Upper lobe of left lung (tissue), 6 donors: ENCODE measurements around the gene PROSER2. TPM values are rescaled to one million over a fixed set of nuclear protein-coding genes. Genes with fewer than 3 reads are reported as not detected.

Experiments
- ATAC-seq, 2 donors: fragments of 200-7000 bp; cut with Tn5 transposase; one replicate each; pipeline ENCODE4 v1.9.1; 2022; ENCODE audit warnings: mild to moderate bottlenecking in 2 of 2, moderate library complexity in 2 of 2; ENCODE audit not compliant: low FRiP score in 2 of 2
- DNase-seq, 2 donors: peaks; one replicate each; pipeline ENCODE4 v3.0.0-alpha.2; 2019 to 2020
- H3K27ac ChIP-seq, 4 donors: fragments of 200-600 bp; sonication (generic); one replicate each; pipeline ENCODE4 v1.5.1; 2016 to 2019
- H3K27me3 ChIP-seq, 4 donors: fragments of 200-600 bp; sonication (generic); one replicate each; pipeline ENCODE4 v1.5.1; 2017 to 2019
- H3K36me3 ChIP-seq, 4 donors: fragments of 200-600 bp; sonication (generic); one replicate each; pipeline ENCODE4 v1.5.1; 2016 to 2019
- H3K4me1 ChIP-seq, 4 donors: fragments of 200-600 bp; sonication (generic); one replicate each; pipeline ENCODE4 v1.5.1; 2018 to 2019
- H3K4me3 ChIP-seq, 4 donors: fragments of 200-600 bp; sonication (generic); one replicate each; pipeline ENCODE4 v1.5.1; 2017 to 2019; ENCODE audit warnings: mild to moderate bottlenecking in 2 of 4, moderate library complexity in 1 of 4
- H3K9me3 ChIP-seq, 4 donors: fragments of 200-600 bp; sonication (generic); one replicate each; pipeline ENCODE4 v1.5.1; 2018 to 2019
- CTCF ChIP-seq, 6 experiments: fragments of 450-650 bp in 4 of 6; fragments of 200-600 bp in 2 of 6; sonication (generic) in 2 of 6; IDR thresholded peaks; one replicate each; pipeline ENCODE4 v1.5.1; 2016 to 2019; ENCODE audit warnings: antibody characterized with exemption in 6 of 6
- EP300 ChIP-seq, 4 donors: sonication (generic); formaldehyde crosslinking; IDR thresholded peaks; one replicate each; pipeline ENCODE4 v1.5.1; 2017; ENCODE audit warnings: antibody characterized with exemption in 4 of 4, control low read depth in 2 of 4
- POLR2A ChIP-seq, 4 donors: fragments of 450-650 bp; IDR thresholded peaks; one replicate each; pipeline ENCODE4 v1.5.1; 2016 to 2017; ENCODE audit warnings: antibody characterized with exemption in 4 of 4, mild to moderate bottlenecking in 2 of 4
- POLR2AphosphoS5 ChIP-seq, 2 donors: sonication (generic); formaldehyde crosslinking; IDR thresholded peaks; one replicate each; pipeline ENCODE4 v1.5.1; 2017; ENCODE audit warnings: antibody characterized with exemption in 2 of 2
- WGBS, 2 donors: methylation state at CpG; one replicate each; pipeline ENCODE4 v1.1.5; 2017 to 2018; 5-methylcytosine and 5-hydroxymethylcytosine counted together
- total RNA-seq, 6 donors: library from RNA; depleted of rRNA in 4 of 6; stranded (reverse); fragments of >200 nt in 4 of 6; gene quantifications; one replicate each; pipeline versions ENCODE4 v1.1.0 to v1.2.1, GENCODE V29; 2016 to 2021
- donor health status: DM: no; HTN: no; CAD: no; lungs with moderate emphysema.
- donor health status: DM: no; HTN: yes; CAD: no; lungs with severe emphysema.

The PROSER2 gene
- total RNA-seq, 6 donors from 2014 or later = 19.8 to 64.5 (median 24.7) TPM

GRCh38 chr10:11798845-11799735 lies 24.1 kb upstream of the PROSER2 start:
- Histone ChIP-seq H3K27ac (no peak overlapping the region), H3K36me3 (no peaks in the 10 kb centered on the region), H3K4me3 (no peak overlapping the region), H3K9me3 (no peaks in the 10 kb centered on the region), H3K4me1 (no peaks in the 10 kb centered on the region), H3K27me3 (no peaks in the 10 kb centered on the region)
- DNase-seq = peak in 1 of 2 donors; percentile 56
- whole genome bisulfite sequencing, 2 donors = 58 to 77% methylated on average over 10 to 18 of the region's 18 CpGs
- no peak for ATAC-seq
- TF ChIP-seq POLR2AphosphoS5 (IDR thresholded peaks at IDR 0.05) (no peak), EP300 (IDR thresholded peaks at IDR 0.05) (no peak), POLR2A (IDR thresholded peaks at IDR 0.05) (no peak), CTCF (IDR thresholded peaks at IDR 0.05) (no peak)

GRCh38 chr10:11799736-11800080 lies 23.4 kb upstream of the PROSER2 start:
- no peaks in the 10 kb centered on the region for H3K4me1 ChIP-seq
- no peak overlapping the region for H3K4me3 ChIP-seq
- 80 to 89% methylated on average over 9 of the region's 9 CpGs for WGBS, 2 donors
- H3K36me3 ChIP-seq = no peaks in the 10 kb centered on the region
- no peaks in the 10 kb centered on the region for H3K27me3 ChIP-seq
- H3K9me3 ChIP-seq = no peaks in the 10 kb centered on the region
- DNase-seq = peak in 1 of 2 donors; percentile 57
- no peak for ATAC-seq
- no peak overlapping the region for H3K27ac ChIP-seq
- TF ChIP-seq POLR2A (IDR thresholded peaks at IDR 0.05) (no peak), CTCF (IDR thresholded peaks at IDR 0.05) (no peak), EP300 (IDR thresholded peaks at IDR 0.05) (no peak), POLR2AphosphoS5 (IDR thresholded peaks at IDR 0.05) (no peak)

- ATAC-seq = peak in 1 of 2 donors; percentile 8
- 91 to 98% methylated on average over 8 to 16 of the region's 16 CpGs for WGBS, 2 donors
- TF ChIP-seq CTCF (IDR thresholded peaks at IDR 0.05) (no peak), POLR2AphosphoS5 (IDR thresholded peaks at IDR 0.05) (no peak), EP300 (IDR thresholded peaks at IDR 0.05) (no peak), POLR2A (IDR thresholded peaks at IDR 0.05) (no peak)
Observed at GRCh38 chr10:11804336-11804735, 18.8 kb upstream of the PROSER2 start.

GRCh38 chr10:11805792-11806191 lies 17.4 kb upstream of the PROSER2 start:
- Histone ChIP-seq H3K9me3 (no peaks in the 10 kb centered on the region), H3K27me3 (no peaks in the 10 kb centered on the region), H3K27ac (no peak overlapping the region), H3K4me1 (peaks cover 0 to 8% (median 0%) of the 10 kb centered on the region in 4 donors), H3K36me3 (no peaks in the 10 kb centered on the region), H3K4me3 (no peak overlapping the region)
- ATAC-seq = peak in 1 of 2 donors; percentile 64
- WGBS, 2 donors = 58 to 59% methylated on average over 4 of the region's 4 CpGs
- peak in 1 of 2 donors; percentile 61 for DNase-seq
- TF ChIP-seq POLR2A (IDR thresholded peaks at IDR 0.05) = no peak
- TF ChIP-seq EP300 (IDR thresholded peaks at IDR 0.05) = no peak
- TF ChIP-seq POLR2AphosphoS5 (IDR thresholded peaks at IDR 0.05) = no peak
- no peak for TF ChIP-seq CTCF (IDR thresholded peaks at IDR 0.05)

More at GRCh38 chr10:11804336-11804735, 18.8 kb upstream of the PROSER2 start:
- Histone ChIP-seq H3K27me3 (no peaks in the 10 kb centered on the region), H3K9me3 (no peaks in the 10 kb centered on the region), H3K36me3 (no peaks in the 10 kb centered on the region), H3K4me3 (no peak overlapping the region), H3K27ac (no peak overlapping the region), H3K4me1 (peaks cover 0 to 3% (median 0%) of the 10 kb centered on the region in 4 donors)
- peak in 1 of 2 donors; percentile 51 for DNase-seq
